WTC11 (cell line): Measurements from ENCODE around the gene IKBKE. TPM values are rescaled to one million over a fixed set of nuclear protein-coding genes. Genes with fewer than 3 reads are reported as not detected.

Experiments
- ATAC-seq: fragments of 200-7000 bp; cut with Tn5 transposase; 2 replicates; pipeline ENCODE4 v1.10.0; 2021; ENCODE audit warnings: mild to moderate bottlenecking, moderate library complexity
- CTCF ChIA-PET: fragments of 300-600 bp; sonication (Branson Sonifier 250); formaldehyde crosslinking; loops from one replicate; lab custom pipeline; 2021; ENCODE audit warnings: antibody characterized with exemption; lab: Charles Lee
- POLR2A ChIA-PET: fragments of 350-600 bp; sonication (Branson Sonifier 250); formaldehyde crosslinking; loops from one replicate; lab custom pipeline; 2021; ENCODE audit warnings: antibody characterized with exemption; lab: Charles Lee
- DNase-seq: peaks from one replicate; pipeline ENCODE4 v3.0.0; 2021; ENCODE audit warnings: low spot score
- H3K27ac Mint-ChIP-seq: 2 replicates; pipeline ENCODE4 v1.8.0; 2021; ENCODE audit warnings: mixed read lengths
- H3K27me3 Mint-ChIP-seq: 2 replicates; pipeline ENCODE4 v1.8.0; 2021; ENCODE audit warnings: low read depth, mild to moderate bottlenecking, moderate library complexity, mixed read lengths
- H3K36me3 Mint-ChIP-seq: 2 replicates; pipeline ENCODE4 v1.8.0; 2021; ENCODE audit warnings: mixed read lengths
- H3K4me1 Mint-ChIP-seq: 2 replicates; pipeline ENCODE4 v1.8.0; 2022; ENCODE audit warnings: mixed read lengths
- H3K4me3 Mint-ChIP-seq: 2 replicates; pipeline ENCODE4 v1.8.0; 2021; ENCODE audit warnings: mild to moderate bottlenecking, moderate library complexity, mixed read lengths
- H3K9me3 Mint-ChIP-seq: 2 replicates; pipeline ENCODE4 v1.8.0; 2021; ENCODE audit warnings: mixed read lengths
- ATF1 ChIP-seq: sonication (generic); formaldehyde crosslinking; IDR thresholded peaks from 2 replicates; pipeline ENCODE4 v1.8.1; 2023; ENCODE audit warnings: mild to moderate bottlenecking, moderate library complexity, missing genetic modification reagents
- ATF3 ChIP-seq: sonication (generic); formaldehyde crosslinking; conservative IDR thresholded peaks from 2 replicates; pipeline ENCODE4 v1.8.1; 2022; ENCODE audit warnings: mild to moderate bottlenecking, missing genetic modification reagents
- ATF6 ChIP-seq: sonication (generic); formaldehyde crosslinking; IDR thresholded peaks from 2 replicates; pipeline ENCODE4 v1.8.1; 2023; ENCODE audit warnings: mild to moderate bottlenecking, missing genetic modification reagents
- CREB1 ChIP-seq: sonication (generic); formaldehyde crosslinking; IDR thresholded peaks from 2 replicates; pipeline ENCODE4 v1.8.0; 2023; ENCODE audit warnings: mild to moderate bottlenecking, missing genetic modification reagents
- CREM ChIP-seq: sonication (generic); formaldehyde crosslinking; IDR thresholded peaks from 2 replicates; pipeline ENCODE4 v1.8.1; 2022; ENCODE audit warnings: mild to moderate bottlenecking, missing genetic modification reagents, moderate library complexity
- E2F1 ChIP-seq: sonication (generic); formaldehyde crosslinking; IDR thresholded peaks from 2 replicates; pipeline ENCODE4 v1.8.0; 2022; ENCODE audit warnings: mild to moderate bottlenecking, missing genetic modification reagents
- ETV6 ChIP-seq: sonication (generic); formaldehyde crosslinking; IDR thresholded peaks from 2 replicates; pipeline ENCODE4 v1.8.1; 2022; ENCODE audit warnings: mild to moderate bottlenecking, missing genetic modification reagents
- FOXK1 ChIP-seq: sonication (generic); formaldehyde crosslinking; IDR thresholded peaks from 2 replicates; pipeline ENCODE4 v1.8.0; 2022; ENCODE audit warnings: mild to moderate bottlenecking, moderate library complexity, missing genetic modification reagents
- GABPB1 ChIP-seq: sonication (generic); formaldehyde crosslinking; IDR thresholded peaks from 2 replicates; pipeline ENCODE4 v1.8.1; 2023; ENCODE audit warnings: mild to moderate bottlenecking, missing genetic modification reagents
- GTF2I ChIP-seq: fragments of 250-450 bp; sonication (Bioruptor Pico); conservative IDR thresholded peaks from 2 replicates; pipeline ENCODE4 v1.4.0; 2021; ENCODE audit warnings: mild to moderate bottlenecking
- JUN ChIP-seq: sonication (generic); formaldehyde crosslinking; IDR thresholded peaks from 2 replicates; pipeline ENCODE4 v1.8.0; 2023; ENCODE audit warnings: mild to moderate bottlenecking, missing genetic modification reagents
- NR2C2 ChIP-seq: sonication (generic); formaldehyde crosslinking; IDR thresholded peaks from 2 replicates; pipeline ENCODE4 v1.8.0; 2022; ENCODE audit warnings: mild to moderate bottlenecking, missing genetic modification reagents
- PRDM15 ChIP-seq: sonication (generic); formaldehyde crosslinking; IDR thresholded peaks from 2 replicates; pipeline ENCODE4 v1.8.0; 2022; ENCODE audit warnings: missing genetic modification reagents
- TEAD1 ChIP-seq: sonication (generic); formaldehyde crosslinking; IDR thresholded peaks from 2 replicates; pipeline ENCODE4 v1.8.0; 2022; ENCODE audit warnings: mild to moderate bottlenecking, missing genetic modification reagents
- USF1 ChIP-seq: sonication (generic); formaldehyde crosslinking; IDR thresholded peaks from 2 replicates; pipeline ENCODE4 v1.8.0; 2022; ENCODE audit warnings: mild to moderate bottlenecking, missing genetic modification reagents
- ZNF396 ChIP-seq: fragments of 250-450 bp; sonication (Bioruptor Pico); IDR thresholded peaks from 2 replicates; pipeline ENCODE4 v1.8.0; 2021; ENCODE audit warnings: mild to moderate bottlenecking, moderate library complexity, borderline replicate concordance
- ZNF671 ChIP-seq: fragments of 250-450 bp; sonication (Bioruptor Pico); IDR thresholded peaks from 2 replicates; pipeline ENCODE4 v1.8.0; 2021; ENCODE audit warnings: mild to moderate bottlenecking
- microRNA-seq: library from miRNA; unstranded; fragments of <30 nt; microRNA quantifications from one replicate; pipeline ENCODE4 v1.2.0, GENCODE V29; 2022; ENCODE audit warnings: borderline number of aligned reads
- total RNA-seq: library from RNA; stranded (reverse); gene quantifications from 3 replicates; pipeline ENCODE4 v1.2.3, GENCODE V29; 2021

The IKBKE gene
- total RNA-seq, 1 experiment from 2014 or later = 8.1 TPM

GRCh38 chr1:206545351-206545750, 75.1 kb downstream of the IKBKE start:
- ATAC-seq (no peak), DNase-seq (no peak)
- H3K27me3 Mint-ChIP-seq = no peaks in the 10 kb centered on the region
- CTCF ChIA-PET = interaction anchor here (0.9 to 3.8 kb wide), 29 partner anchors 10 to 498 kb away, joined by 3 to 95 read pairs (median 9); partner anchors contain the start of genes EIF2D and RASSF5
- no peaks in the 10 kb centered on the region for H3K36me3 Mint-ChIP-seq
- H3K27ac Mint-ChIP-seq = no peak overlapping the region
- TF ChIP-seq ETV6 (CRISPR knock-in tag) (no peak), FOXK1 (CRISPR knock-in tag) (no peak), GTF2I (CRISPR knock-in tag) (no peak), E2F1 (CRISPR knock-in tag) (no peak), NR2C2 (no peak), CREM (CRISPR knock-in tag) (no peak), ATF3 (CRISPR knock-in tag) (no peak), PRDM15 (CRISPR knock-in tag) (no peak), TEAD1 (no peak), ATF1 (CRISPR knock-in tag) (no peak), GABPB1 (CRISPR knock-in tag) (no peak), ATF6 (CRISPR knock-in tag) (no peak), CREB1 (CRISPR knock-in tag) (no peak), ZNF396 (no peak), JUN (no peak), USF1 (CRISPR knock-in tag) (no peak), ZNF671 (CRISPR knock-in tag) (no peak)
- TF ChIP-seq, all 79 proteins: peak for 0
- H3K9me3 Mint-ChIP-seq = peaks cover 4% of the 10 kb centered on the region; the same call in 1 of the 2 replicates
- H3K4me3 Mint-ChIP-seq = no peak overlapping the region
- H3K4me1 Mint-ChIP-seq = peaks cover 8% of the 10 kb centered on the region
- POLR2A ChIA-PET = interaction anchor here (0.5 to 0.7 kb wide), 3 partner anchors 40 to 56 kb away, joined by 3 to 4 read pairs (median 3); no protein-coding TSS in a partner anchor

Small RNAs within 50 kb of the gene (microRNA-seq; reads per million reads assigned to microRNA genes)
- gene MIR6769B = not detected

Other genes starting within 250 kb of the IKBKE start
- 1.7 to 2.1 TPM (median 1.7 TPM) in 3 replicates for gene RASSF5, start 37.1 kb downstream of the IKBKE start, total RNA-seq
- 35.7 to 36.8 TPM (median 35.9 TPM) in 3 replicates for gene EIF2D, start 142.0 kb downstream of the IKBKE start, total RNA-seq
- gene DYRK3, start 165.1 kb downstream of the IKBKE start, total RNA-seq = 6.7 to 7.8 TPM (median 6.7 TPM) in 3 replicates
- gene MAPKAPK2, start 214.4 kb downstream of the IKBKE start, total RNA-seq = 46.4 to 54.9 TPM (median 48.9 TPM) in 3 replicates